ENCODE data around the gene MEX3A.
A peak's percentile ranks its signal among the peaks of the same experiment; 100 is the strongest.

Gene MEX3A

DNA sequence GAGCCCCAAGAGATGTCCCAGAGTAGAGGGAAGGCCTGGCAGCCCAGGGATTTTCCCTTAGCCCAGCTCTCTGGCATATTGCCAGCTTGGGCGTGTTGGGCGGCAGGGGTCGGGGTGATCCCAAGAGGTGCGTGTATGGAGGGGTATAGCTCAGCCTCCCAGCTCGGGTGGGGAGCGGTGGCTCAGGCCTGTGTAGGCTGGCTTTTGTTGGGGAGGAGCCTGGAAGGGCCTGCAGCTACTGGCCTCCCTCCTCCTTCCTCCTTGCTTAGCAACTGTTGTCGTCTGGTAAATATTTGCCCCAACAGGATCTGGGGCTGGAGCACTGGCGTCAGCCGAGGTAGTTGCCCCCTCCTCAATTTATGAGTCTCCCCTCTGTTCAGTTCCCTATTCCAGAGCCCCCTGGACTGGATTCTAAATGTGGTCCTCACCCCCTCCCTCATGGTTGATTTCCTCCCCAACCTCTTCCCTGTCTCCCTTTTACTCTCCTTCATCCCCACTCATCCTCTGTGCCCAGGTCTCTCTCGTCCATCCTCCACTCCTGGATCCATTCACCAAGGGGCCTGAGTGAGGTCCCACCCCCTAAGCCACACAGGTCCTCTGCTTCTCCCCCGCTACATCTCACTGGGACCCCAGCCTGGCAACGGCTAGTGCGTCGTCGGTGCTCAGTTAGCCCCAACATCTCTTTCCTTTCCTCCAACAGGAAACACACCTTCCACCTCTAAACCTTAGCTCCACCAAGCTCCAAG is 22.0 kb upstream of the MEX3A start:
- no peak for DNase-seq (ENCODE audit: low read depth in 1 of 2, low spot score in 1 of 2)

DNA sequence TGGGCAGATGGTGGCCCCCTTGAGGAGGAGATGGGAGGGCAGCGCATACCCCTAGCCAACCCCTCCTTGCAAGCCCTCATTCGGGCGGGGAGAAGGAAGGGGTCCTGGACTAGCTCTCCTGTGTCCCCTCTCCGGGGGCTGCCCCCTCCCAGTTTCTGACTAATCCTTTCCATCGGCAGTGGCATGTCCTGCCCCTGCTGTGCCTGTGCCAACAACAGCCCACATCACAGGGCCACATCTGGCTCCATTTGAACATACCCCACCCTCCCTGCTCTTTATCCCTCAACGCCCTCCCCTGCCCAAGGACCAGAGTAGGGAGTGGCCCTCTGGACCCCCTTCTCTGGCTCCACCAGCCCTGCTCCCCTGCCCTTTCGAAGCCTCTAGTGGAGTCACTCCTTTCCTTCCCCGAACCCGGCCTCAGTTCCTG is 21.3 kb upstream of the MEX3A start:
- DNase-seq (ENCODE audit: low read depth in 1 of 2, low spot score in 1 of 2): no peak

- DNase-seq (ENCODE audit: low read depth in 1 of 2, low spot score in 1 of 2): no peak
Measured at GRCh38 chr1:156102633-156103511, 20.6 kb upstream of the MEX3A start.

- no peak for DNase-seq (ENCODE audit: low read depth in 1 of 2, low spot score in 1 of 2)
Measured at GRCh38 chr1:156101880-156102279, 19.6 kb upstream of the MEX3A start.

GRCh38 chr1:156100205-156100995 is 18.1 kb upstream of the MEX3A start:
- no peak for DNase-seq (ENCODE audit: low read depth in 1 of 2, low spot score in 1 of 2)

GRCh38 chr1:156099282-156099681 is 17.0 kb upstream of the MEX3A start:
- no peak for DNase-seq (ENCODE audit: low read depth in 1 of 2, low spot score in 1 of 2)

DNA sequence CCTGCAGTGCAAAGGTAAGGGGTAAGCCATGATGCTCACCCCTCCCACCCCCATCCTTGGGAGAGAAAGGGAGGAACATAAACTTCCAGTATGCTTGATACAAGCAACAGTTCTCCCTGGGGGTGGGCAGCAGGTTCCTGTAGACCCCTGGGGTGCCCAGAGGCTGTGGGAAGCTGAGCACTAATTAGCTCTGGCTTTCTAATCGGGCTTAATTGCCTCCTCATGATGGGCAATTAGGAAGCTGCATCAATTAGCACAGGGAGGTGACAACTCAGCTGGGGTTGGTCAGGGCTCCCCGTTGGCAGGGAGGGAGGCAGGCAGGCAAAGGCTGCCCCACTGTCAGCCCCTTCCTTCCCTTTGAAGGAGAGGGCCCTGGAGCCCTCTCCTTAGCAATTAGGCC is 16.5 kb upstream of the MEX3A start:
- no peak for DNase-seq (ENCODE audit: low read depth in 1 of 2, low spot score in 1 of 2)

- DNase-seq (ENCODE audit: low read depth in 1 of 2, low spot score in 1 of 2): peak in 1 of 2 donors; percentile 47
Measured at GRCh38 chr1:156097499-156098178, 15.4 kb upstream of the MEX3A start.

DNA sequence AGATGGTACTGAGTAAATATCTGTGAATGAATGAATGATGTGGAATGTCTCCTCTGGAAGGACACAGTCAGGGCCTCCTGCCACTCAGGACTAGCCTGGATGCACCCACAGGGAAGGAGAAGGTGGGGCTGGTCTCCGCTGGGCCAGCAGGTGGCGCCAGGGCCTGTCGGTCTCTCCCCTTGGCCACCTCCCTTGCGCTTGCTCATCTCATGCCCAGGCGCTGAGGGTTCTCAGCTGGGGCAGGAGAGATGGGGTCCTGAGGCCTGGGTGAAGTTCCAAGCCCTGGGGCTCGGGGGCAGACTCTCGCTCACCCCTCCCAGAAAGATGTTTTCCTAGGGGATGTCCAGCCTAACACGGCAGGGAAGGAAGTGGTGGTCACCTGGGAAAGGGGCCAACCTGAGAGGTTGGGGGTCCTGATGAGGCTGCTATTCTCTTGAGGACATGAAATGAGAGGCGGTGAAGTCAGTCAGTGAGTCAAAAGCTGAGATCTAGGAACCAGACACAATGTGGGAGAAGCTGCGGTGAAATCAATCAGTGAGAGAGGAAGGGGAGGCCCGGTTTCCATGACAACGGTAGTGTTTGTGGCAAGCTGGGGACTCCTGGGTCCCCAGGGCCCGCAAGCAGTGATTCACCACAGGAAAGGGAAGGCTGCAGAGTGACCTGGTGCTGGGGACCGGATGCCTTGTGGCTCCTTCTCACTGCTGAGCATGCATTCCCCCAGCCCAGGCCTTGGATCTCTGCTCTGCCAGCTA is 14.6 kb upstream of the MEX3A start:
- peak; percentile 67 to 93 for DNase-seq (ENCODE audit: low read depth in 1 of 2, low spot score in 1 of 2)

DNA sequence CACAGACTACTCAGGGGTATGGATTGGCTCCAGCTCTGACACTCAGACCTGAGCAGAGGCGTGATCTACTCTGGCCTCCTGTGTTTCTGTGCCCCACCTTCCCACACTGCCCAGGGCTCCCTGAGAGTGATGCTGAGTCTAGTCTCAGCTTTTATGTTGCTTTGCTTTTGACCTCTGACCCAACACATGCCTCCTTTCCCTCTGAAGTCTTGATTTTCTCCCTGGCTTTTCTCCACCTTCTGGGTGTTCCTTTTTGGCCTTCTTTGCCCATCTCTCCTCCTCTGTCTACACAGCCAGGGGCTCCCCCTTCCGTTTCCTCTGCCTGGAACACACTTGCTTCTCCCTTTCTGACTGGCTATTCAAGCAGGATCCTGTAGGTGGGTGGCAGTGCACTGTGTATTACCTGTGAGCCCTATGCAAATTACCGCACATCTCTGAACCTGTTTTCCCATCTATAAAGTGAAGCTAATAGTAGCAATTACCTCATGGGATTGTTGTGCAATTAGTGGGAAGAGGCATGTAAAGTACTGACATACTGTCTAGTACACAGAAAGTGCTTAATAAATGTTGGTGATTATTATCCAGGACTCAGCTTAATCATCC is 13.7 kb upstream of the MEX3A start:
- no peak for DNase-seq (ENCODE audit: low read depth in 1 of 2, low spot score in 1 of 2)

GRCh38 chr1:156091610-156092009 is 9.3 kb upstream of the MEX3A start:
- DNase-seq (ENCODE audit: low read depth in 1 of 2, low spot score in 1 of 2): no peak

DNA sequence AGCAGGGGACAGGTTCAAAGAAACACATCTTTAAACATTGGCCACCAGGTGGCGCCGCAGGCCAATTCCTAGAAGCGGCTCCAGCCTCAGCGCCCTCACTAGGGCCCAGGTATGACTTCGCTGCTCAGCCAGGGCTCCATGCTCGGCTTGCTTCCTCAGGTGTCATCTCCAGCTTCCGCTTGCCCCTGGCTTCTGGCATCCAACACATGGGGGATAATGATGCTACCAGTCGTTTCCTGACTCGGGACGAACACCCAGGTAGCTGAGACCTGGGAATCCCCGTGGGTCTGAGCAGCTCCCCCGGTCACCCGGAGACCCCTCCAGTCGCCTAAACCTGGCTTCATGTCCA is 8.5 kb upstream of the MEX3A start:
- DNase-seq (ENCODE audit: low read depth in 1 of 2, low spot score in 1 of 2): peak; percentile 85 to 86

DNA sequence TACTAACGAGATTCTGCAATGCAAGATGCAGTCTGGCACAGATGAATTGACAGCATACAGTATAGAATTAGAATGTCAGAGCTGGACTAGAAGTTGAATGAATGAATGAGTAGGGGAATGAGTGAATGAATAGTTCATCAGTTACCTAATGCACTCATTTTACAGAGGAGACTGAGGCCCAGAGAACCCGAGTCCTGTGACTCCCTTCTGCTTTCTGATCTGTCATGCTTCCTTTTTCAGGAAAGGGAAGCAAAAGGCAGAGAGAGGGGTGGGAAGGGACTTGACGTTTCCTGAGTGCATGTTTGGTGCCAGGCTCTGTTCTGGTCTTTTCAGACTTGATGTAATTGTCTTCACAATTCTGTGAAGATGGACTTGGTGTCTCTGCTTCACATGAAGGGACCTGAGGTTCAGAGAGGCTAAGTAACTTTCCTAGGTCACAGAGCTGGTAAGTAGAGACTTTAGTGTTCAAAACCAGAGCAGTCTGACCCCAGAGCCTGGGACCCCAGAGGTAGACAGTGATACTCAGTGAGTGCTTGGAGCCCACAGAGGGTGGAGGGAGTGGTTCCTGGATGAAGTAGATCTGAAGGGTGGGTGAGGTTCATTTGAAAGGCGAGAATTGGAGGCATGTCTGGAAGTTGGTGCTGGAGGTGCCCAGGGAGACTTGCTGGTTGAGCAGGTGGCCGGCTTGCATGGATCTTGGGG is 8.0 kb upstream of the MEX3A start:
- no peak for DNase-seq (ENCODE audit: low read depth in 1 of 2, low spot score in 1 of 2)

GRCh38 chr1:156089704-156090103 is 7.4 kb upstream of the MEX3A start:
- DNase-seq (ENCODE audit: low read depth in 1 of 2, low spot score in 1 of 2): no peak

GRCh38 chr1:156086256-156086662 is 4.0 kb upstream of the MEX3A start:
- no peak for DNase-seq (ENCODE audit: low read depth in 1 of 2, low spot score in 1 of 2)

GRCh38 chr1:156083800-156084790 is 1.8 kb upstream of the MEX3A start:
- DNase-seq (ENCODE audit: low read depth in 1 of 2, low spot score in 1 of 2): no peak

- DNase-seq (ENCODE audit: low read depth in 1 of 2, low spot score in 1 of 2): no peak
Measured at GRCh38 chr1:156081917-156082308, 352 bp downstream of the MEX3A start.
